Stomach (tissue), 4 donors: ENCODE measurements around the gene DAB1.

ENCODE experiments used
- CTCF ChIP-seq, 7 experiments: fragments of 450-650 bp in 4 of 7; fragments of 200-600 bp in 3 of 7; sonication (generic) in 3 of 7; IDR thresholded peaks; one replicate each; pipeline ENCODE4 v1.5.1; 2016 to 2019; ENCODE audit warnings: antibody characterized with exemption in 7 of 7, control low read depth in 2 of 7, mild to moderate bottlenecking in 1 of 7
- EP300 ChIP-seq: sonication (generic); formaldehyde crosslinking; IDR thresholded peaks from one replicate; pipeline ENCODE4 v1.6.1; 2017; ENCODE audit warnings: antibody characterized with exemption

DNA sequence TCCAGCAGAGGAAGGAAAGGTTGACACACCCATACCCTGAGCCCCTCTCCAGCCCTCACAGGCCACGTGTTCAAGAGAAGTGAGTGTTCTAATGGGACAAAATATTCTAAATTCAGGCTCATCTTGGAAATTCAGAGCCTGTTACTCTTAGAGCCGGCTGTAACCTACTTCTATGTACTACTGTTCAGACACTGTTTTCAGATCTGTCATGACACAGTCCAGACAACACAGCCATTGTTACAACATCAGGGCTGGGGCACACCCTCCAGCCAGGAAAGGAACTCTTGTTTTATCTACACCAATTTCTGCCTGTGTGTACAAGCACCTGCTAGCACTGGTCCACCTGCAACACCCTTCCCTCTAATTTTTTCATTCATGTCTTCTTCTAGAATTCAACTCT is 312.7 kb downstream of the DAB1 start:
- TF ChIP-seq CTCF (IDR thresholded peaks at IDR 0.05) (no peak), EP300 (no peak)
